HepG2 (cell line): ENCODE measurements around the gene APOL2. TPM values are rescaled to one million over a fixed set of nuclear protein-coding genes. Genes with fewer than 3 reads are reported as not detected.

Experiments
- ATAC-seq: fragments of 200-7000 bp; cut with Tn5 transposase; 3 replicates; pipeline ENCODE4 v1.9.1; 2020; ENCODE audit warnings: mild to moderate bottlenecking, moderate library complexity
- BruUV-seq: library from RNA; stranded (reverse); fragments of 400-500 nt; replicated peaks from 2 replicates; lab custom pipeline; 2021; lab: Mats Ljungman, UMichigan
- CTCF ChIA-PET: fragments of 300-600 bp; formaldehyde crosslinking; extraction: SDS; loops from one replicate; lab custom pipeline; 2021; ENCODE audit warnings: low total read pairs, inconsistent platforms, low intra/inter-chr PET ratio; lab: Yijun Ruan, JAX
- POLR2A ChIA-PET: fragments of 350-600 bp; sonication (Branson Sonifier 250); formaldehyde crosslinking; loops from one replicate; lab custom pipeline; 2020; ENCODE audit warnings: antibody characterized with exemption, inconsistent platforms; lab: Yijun Ruan, JAX
- DNase-seq: peaks from one replicate; pipeline ENCODE4 v3.0.0-alpha.2; 2015; ENCODE audit warnings: low spot score
- FAIRE-seq: peaks from 3 replicates; lab custom pipeline; 2011; peaks lifted over from hg19 to GRCh38; lab: Jason Lieb, UNC
- H2AFZ ChIP-seq: one replicate; pipeline ENCODE4 v1.6.1; 2011; ENCODE audit warnings: low read length, inconsistent platforms
- H3K27ac ChIP-seq: fragments of 300-600 bp; 3 replicates; pipeline ENCODE4 v1.8.0; 2011; ENCODE audit warnings: mixed run types, mild to moderate bottlenecking, mixed read lengths, low read length, inconsistent platforms; ENCODE audit not compliant: insufficient read depth; ENCODE audit errors: extremely low read length
- H3K27me3 ChIP-seq, 2 experiments: fragments of 200-600 bp in 1 of 2; 2 replicates in 1 of 2; 3 replicates in 1 of 2; pipeline versions ENCODE4 v1.6.0 to v1.8.0; 2011; ENCODE audit warnings: low read length in 2 of 2, mild to moderate bottlenecking in 2 of 2, moderate library complexity in 2 of 2, inconsistent platforms in 1 of 2; ENCODE audit not compliant: insufficient read depth in 2 of 2, control insufficient read depth in 1 of 2
- H3K36me3 ChIP-seq, 2 experiments: fragments of 200-600 bp in 1 of 2; replicated peaks in 1 of 2; 2 replicates in 1 of 2; 3 replicates in 1 of 2; pipeline versions ENCODE4 v1.5.1 to v1.8.0; 2011; ENCODE audit warnings: low read length in 2 of 2, inconsistent platforms in 1 of 2; ENCODE audit not compliant: insufficient read depth in 2 of 2, control insufficient read depth in 1 of 2
- H3K4me1 ChIP-seq: 2 replicates; pipeline ENCODE4 v1.5.1; 2012; ENCODE audit warnings: low read length, inconsistent platforms; ENCODE audit not compliant: insufficient read depth
- H3K4me2 ChIP-seq: 2 replicates; pipeline ENCODE4 v1.6.0; 2011; ENCODE audit warnings: low read depth, low read length, inconsistent platforms
- H3K4me3 ChIP-seq, 3 experiments: fragments of 200-600 bp in 1 of 3; sonication (generic), shearing (Covaris generic) in 1 of 3; replicated peaks in 1 of 3; 2 replicates each; pipeline ENCODE4 v1.5.1; 2011 to 2016; ENCODE audit warnings: low read length in 3 of 3, inconsistent platforms in 2 of 3, low read depth in 2 of 3, mild to moderate bottlenecking in 2 of 3, control low read depth in 1 of 3, mixed read lengths in 1 of 3; ENCODE audit not compliant: insufficient read depth in 1 of 3
- H3K79me2 ChIP-seq: one replicate; pipeline ENCODE4 v1.6.1; 2011; ENCODE audit warnings: low read length, inconsistent platforms; ENCODE audit not compliant: insufficient read depth
- H3K9ac ChIP-seq: 2 replicates; pipeline ENCODE4 v1.6.0; 2011; ENCODE audit warnings: mild to moderate bottlenecking, low read depth, low read length, inconsistent platforms; ENCODE audit not compliant: insufficient read depth
- H3K9me3 ChIP-seq: 2 replicates; pipeline ENCODE4 v1.5.1; 2012; ENCODE audit warnings: mild to moderate bottlenecking, low read length
- H4K20me1 ChIP-seq: 2 replicates; pipeline ENCODE4 v1.6.0; 2011; ENCODE audit warnings: inconsistent platforms, mild to moderate bottlenecking, low read length, moderate library complexity; ENCODE audit not compliant: insufficient read depth
- CREM ChIP-seq, 2 experiments: sonication (generic) in 1 of 2; formaldehyde crosslinking in 1 of 2; IDR thresholded peaks; 2 replicates each; pipeline versions ENCODE4 v1.4.0 to v1.6.1; 2016 to 2020; ENCODE audit warnings: antibody characterized with exemption in 1 of 2, mild to moderate bottlenecking in 1 of 2, missing genetic modification reagents in 1 of 2
- KDM4B ChIP-seq: sonication (generic); formaldehyde crosslinking; IDR thresholded peaks from 2 replicates; pipeline ENCODE4 v1.4.0; 2020; ENCODE audit warnings: missing genetic modification reagents
- MYNN ChIP-seq: sonication (generic); formaldehyde crosslinking; IDR thresholded peaks from 2 replicates; pipeline ENCODE4 v1.4.0; 2020; ENCODE audit warnings: mild to moderate bottlenecking, low read depth, missing genetic modification reagents
- SOX13 ChIP-seq, 3 experiments: fragments of 450-650 bp in 1 of 3; sonication (generic) in 1 of 3; formaldehyde crosslinking in 1 of 3; IDR thresholded peaks in 2 of 3; conservative IDR thresholded peaks in 1 of 3; 2 replicates each; pipeline versions ENCODE4 v1.5.0 to v1.6.1; 2016 to 2020; ENCODE audit warnings: antibody characterized with exemption in 1 of 3, mild to moderate bottlenecking in 1 of 3, missing compliant biosample characterization in 1 of 3, missing genetic modification reagents in 1 of 3, moderate library complexity in 1 of 3
- STAG1 ChIP-seq: sonication (generic); formaldehyde crosslinking; IDR thresholded peaks from 2 replicates; pipeline ENCODE4 v1.4.0; 2020; ENCODE audit warnings: missing genetic modification reagents
- TRAFD1 ChIP-seq: sonication (generic); formaldehyde crosslinking; IDR thresholded peaks from 2 replicates; pipeline ENCODE4 v1.5.1; 2020; ENCODE audit warnings: missing genetic modification reagents, mild to moderate bottlenecking, borderline replicate concordance
- ZNF350 ChIP-seq: sonication (generic); formaldehyde crosslinking; IDR thresholded peaks from 2 replicates; pipeline ENCODE4 v1.4.0; 2020; ENCODE audit warnings: mild to moderate bottlenecking, low read depth, missing genetic modification reagents, borderline replicate concordance
- ZNF549 ChIP-seq: sonication (generic); formaldehyde crosslinking; IDR thresholded peaks from 2 replicates; pipeline ENCODE4 v1.5.0; 2020; ENCODE audit warnings: missing genetic modification reagents
- ZNF639 ChIP-seq: conservative IDR thresholded peaks from 2 replicates; pipeline ENCODE4 v1.6.1; 2018; ENCODE audit warnings: missing genetic modification reagents
- ZNF776 ChIP-seq: sonication (generic); formaldehyde crosslinking; IDR thresholded peaks from 2 replicates; pipeline ENCODE4 v1.4.0; 2020; ENCODE audit warnings: mild to moderate bottlenecking, missing genetic modification reagents
- WGBS: methylation state at CpG from one replicate; pipeline ENCODE4 v1.1.6; 2017; ENCODE audit warnings: low lambda C conversion rate; 5-methylcytosine and 5-hydroxymethylcytosine counted together
- in situ Hi-C: cut with HindIII; loops from 2 replicates; pipeline ENCODE4 v1.10.0; 2017; ENCODE audit warnings: low pct_unique_long_range_greater_than_20kb; ENCODE audit not compliant: extremely low pct_ligation_motif_present
- intact Hi-C: fragments of 100-400 bp; cut with micrococcal nuclease; formaldehyde crosslinking; loops from one replicate; pipeline ENCODE4 v1.10.0; 2022; ENCODE audit not compliant: unreplicated experiment
- polyA plus RNA-seq, 8 experiments: library from polyadenylated mRNA; depleted of rRNA in 3 of 8; stranded (reverse) in 7 of 8; unstranded in 1 of 8; fragments of >200 nt; fragmentation: Illumina TruSeq in 4 of 8; extraction: Trizol in 4 of 8; gene quantifications; 2 replicates each; pipeline versions ENCODE4 v1.2.1 to v1.2.3, GENCODE V29; 2011 to 2016; ENCODE audit warnings: low read depth in 4 of 8, missing spikeins in 1 of 8, mixed read lengths in 1 of 8; ENCODE audit not compliant: insufficient read depth in 1 of 8
- total RNA-seq, 5 experiments: library from RNA; depleted of rRNA; stranded (reverse); fragments of >200 nt; fragmentation: Illumina TruSeq; extraction: Trizol; gene quantifications; 2 replicates each; pipeline ENCODE4 v1.2.3, GENCODE V29; 2016; ENCODE audit warnings: low read depth in 1 of 5

APOL2 gene
- total and polyA plus RNA-seq, 2 of the 13 experiments (the other 11 are each of a cell fraction or from before 2014, with no cell fraction given): 28.7 to 51.2 TPM

- no peak for TF ChIP-seq STAG1 (CRISPR knock-in tag)
- no peak for TF ChIP-seq CREM (IDR thresholded peaks at IDR 0.05)
- no peak for TF ChIP-seq CREM (CRISPR knock-in tag; IDR thresholded peaks at IDR 0.05)
- no peak for TF ChIP-seq TRAFD1
- no peak for TF ChIP-seq KDM4B (CRISPR knock-in tag)
- no peak for TF ChIP-seq ZNF639
- TF ChIP-seq MYNN: no peak
Observed at GRCh38 chr22:36235585-36235984, 3.7 kb downstream of the APOL2 start (continued).

GRCh38 chr22:36234919-36235318, 4.4 kb downstream of the APOL2 start:
- H3K9me3 ChIP-seq: no peaks in the 10 kb centered on the region
- peaks cover 51% of the 10 kb centered on the region for H3K79me2 ChIP-seq
- TF ChIP-seq ZNF776 (CRISPR knock-in tag): no peak
- TF ChIP-seq STAG1 (CRISPR knock-in tag): no peak
- no peak for TF ChIP-seq SOX13 (IDR thresholded peaks at IDR 0.05)
- TF ChIP-seq SOX13 (CRISPR knock-in tag; conservative IDR thresholded peaks at IDR 0.05 in 1 of 2, IDR thresholded peaks at IDR 0.05 in 1 of 2): no peak
- TF ChIP-seq ZNF350 (CRISPR knock-in tag): no peak
- no peak for TF ChIP-seq ZNF549 (CRISPR knock-in tag)
- WGBS: 95% methylated on average over 2 of the region's 2 CpGs
- ChIA-PET CTCF (no interaction called here), POLR2A (interaction anchor here (6.1 kb wide), 1 partner anchor 17 kb away, joined by 102 read pairs; the partner anchor contains the start of gene APOL1)
- intact Hi-C loops (loop anchor here (5.0 kb wide), 1 partner anchor 33 kb away; the partner anchor contains the start of gene APOL4), in situ Hi-C loops (loop anchor here (10.0 kb wide), 1 partner anchor 50 kb away; no protein-coding TSS in a partner anchor)
- DNase-seq: no peak
- H4K20me1 ChIP-seq: 0 out of 2 replicates have a peak, but pooled peaks cover 4% of the 10 kb centered on the region
- ATAC-seq: no peak
- no peak overlapping the region; a peak in 1 of 6 replicates for H3K4me3 ChIP-seq
- peaks cover 13 to 45% of the 10 kb centered on the region in 2 experiments; a peak in 4 of 5 replicates for H3K36me3 ChIP-seq
- peak overlapping the region; percentile 94 for H3K4me2 ChIP-seq
- FAIRE-seq: no peak
- no peak overlapping the region for H2AFZ ChIP-seq
- no TSS peak for BruUV-seq
- H3K27ac ChIP-seq: no peak overlapping the region
- no peaks in the 10 kb centered on the region; a peak in 1 of 5 replicates for H3K27me3 ChIP-seq
- H3K4me1 ChIP-seq: peaks cover 84% of the 10 kb centered on the region
- no peak overlapping the region for H3K9ac ChIP-seq
